SK-N-SH (cell line): ENCODE results near the gene TMEM218. TPM values are rescaled to one million over a fixed set of nuclear protein-coding genes. Genes with fewer than 3 reads are reported as not detected.
A peak's percentile ranks its signal among the peaks of the same experiment; 100 is the strongest.

Experiments used
- CTCF ChIA-PET: fragments of 300-600, 350-600 bp; formaldehyde crosslinking; extraction: SDS; loops from one replicate; lab custom pipeline; 2021; lab: Yijun Ruan, JAX
- POLR2A ChIA-PET: fragments of 350-600 bp; sonication (Branson Sonifier 250); formaldehyde crosslinking; extraction: SDS; loops from one replicate; lab custom pipeline; 2020; ENCODE audit warnings: antibody characterized with exemption, inconsistent platforms; lab: Yijun Ruan, JAX
- DNase-seq: peaks from one replicate; pipeline ENCODE4 v3.0.0; 2012
- H2AFZ ChIP-seq: fragments of 200-600 bp; sonication (generic); 2 replicates; pipeline ENCODE4 v1.8.1; 2016; ENCODE audit warnings: antibody characterized with exemption, mild to moderate bottlenecking, low read depth
- H3F3A ChIP-seq: fragments of 200-600 bp; sonication (generic); replicated peaks from 2 replicates; pipeline ENCODE3; 2016; ENCODE audit warnings: antibody characterized with exemption, mild to moderate bottlenecking; ENCODE audit not compliant: insufficient read depth
- H3K27ac ChIP-seq, 2 experiments: fragments of 200-500 bp in 1 of 2; fragments of 200-600 bp in 1 of 2; sonication (Bioruptor generic) in 1 of 2; sonication (generic), shearing (Covaris generic) in 1 of 2; 2 replicates each; pipeline versions ENCODE4 v1.5.1 to v1.6.1; 2014 to 2016; ENCODE audit warnings: low read depth in 2 of 2, inconsistent platforms in 1 of 2, low read length in 1 of 2, mild to moderate bottlenecking in 1 of 2, mixed read lengths in 1 of 2
- H3K27me3 ChIP-seq: fragments of 200-600 bp; sonication (generic), shearing (Covaris generic); 2 replicates; pipeline ENCODE4 v1.6.1; 2016; ENCODE audit warnings: mixed run types; ENCODE audit not compliant: insufficient read depth
- H3K36me3 ChIP-seq, 2 experiments: fragments of 200-500 bp in 1 of 2; fragments of 200-600 bp in 1 of 2; sonication (Bioruptor generic) in 1 of 2; sonication (generic) in 1 of 2; replicated peaks in 1 of 2; 2 replicates each; pipeline versions ENCODE3 to v1.5.1; 2014 to 2016; ENCODE audit warnings: low read length in 1 of 2, mild to moderate bottlenecking in 1 of 2; ENCODE audit not compliant: insufficient read depth in 2 of 2, control insufficient read depth in 1 of 2
- H3K4me1 ChIP-seq, 2 experiments: fragments of 200-500 bp in 1 of 2; fragments of 200-600 bp in 1 of 2; sonication (Bioruptor generic) in 1 of 2; sonication (generic), shearing (Covaris generic) in 1 of 2; 2 replicates each; pipeline versions ENCODE4 v1.5.1 to v1.6.1; 2014 to 2016; ENCODE audit warnings: low read depth in 1 of 2, low read length in 1 of 2, mixed run types in 1 of 2; ENCODE audit not compliant: insufficient read depth in 2 of 2, control insufficient read depth in 1 of 2
- H3K4me2 ChIP-seq: fragments of 200-600 bp; sonication (generic), shearing (Covaris generic); 2 replicates; pipeline ENCODE4 v1.6.1; 2017; ENCODE audit warnings: mixed run types
- H3K4me3 ChIP-seq, 2 experiments: fragments of 200-500 bp in 1 of 2; fragments of 200-600 bp in 1 of 2; sonication (Bioruptor generic) in 1 of 2; sonication (generic), shearing (Covaris generic) in 1 of 2; 2 replicates each; pipeline versions ENCODE4 v1.5.1 to v1.8.1; 2014 to 2016; ENCODE audit warnings: low read depth in 2 of 2, inconsistent platforms in 1 of 2, low read length in 1 of 2, mild to moderate bottlenecking in 1 of 2, mixed read lengths in 1 of 2, moderate library complexity in 1 of 2
- H3K79me2 ChIP-seq: fragments of 200-600 bp; sonication (generic); 2 replicates; pipeline ENCODE4 v1.8.1; 2017; ENCODE audit warnings: mild to moderate bottlenecking; ENCODE audit not compliant: insufficient read depth
- H3K9ac ChIP-seq: fragments of 200-600 bp; sonication (generic); 2 replicates; pipeline ENCODE4 v1.6.1; 2017; ENCODE audit warnings: mixed run types
- H3K9me2 ChIP-seq: fragments of 200-600 bp; sonication (generic); 2 replicates; pipeline ENCODE4 v1.6.1; 2017; ENCODE audit warnings: mixed run types
- H3K9me3 ChIP-seq: fragments of 200-600 bp; sonication (generic); 2 replicates; pipeline ENCODE4 v1.6.1; 2017; ENCODE audit warnings: mixed run types, mild to moderate bottlenecking, moderate library complexity
- H4K20me1 ChIP-seq: fragments of 200-600 bp; sonication (generic); 2 replicates; pipeline ENCODE4 v1.6.1; 2017; ENCODE audit warnings: mild to moderate bottlenecking, mixed run types; ENCODE audit not compliant: insufficient read depth
- ELF1 ChIP-seq: IDR thresholded peaks from 2 replicates; pipeline ENCODE4 v1.4.0; 2012
- EZH2phosphoT487 ChIP-seq: fragments of 200-600 bp; sonication (generic); IDR thresholded peaks from 2 replicates; pipeline ENCODE4 v1.6.1; 2017; ENCODE audit warnings: low read depth, mixed run types, mild to moderate bottlenecking, antibody characterized with exemption, moderate library complexity, borderline replicate concordance
- FOXM1 ChIP-seq: IDR thresholded peaks from 2 replicates; pipeline ENCODE4 v1.4.0; 2012; ENCODE audit warnings: low read depth, mild to moderate bottlenecking
- GATA2 ChIP-seq: sonication (generic); formaldehyde crosslinking; IDR thresholded peaks from 2 replicates; pipeline ENCODE4 v1.5.0; 2020; ENCODE audit warnings: mild to moderate bottlenecking, missing genetic modification reagents
- JUND ChIP-seq: IDR thresholded peaks from 2 replicates; pipeline ENCODE4 v1.4.0; 2012
- NRF1 ChIP-seq: IDR thresholded peaks from 2 replicates; pipeline ENCODE4 v1.6.1; 2012; ENCODE audit warnings: low read depth, mild to moderate bottlenecking, low read length
- POLR2AphosphoS5 ChIP-seq: IDR thresholded peaks from 2 replicates; pipeline ENCODE4 v1.6.1; 2012; ENCODE audit warnings: low read depth, low read length
- RAD21 ChIP-seq: IDR thresholded peaks from 2 replicates; pipeline ENCODE4 v1.6.1; 2012; ENCODE audit warnings: mild to moderate bottlenecking, low read length
- RCOR1 ChIP-seq: fragments of 150-350 bp; IDR thresholded peaks from 2 replicates; pipeline ENCODE4 v1.6.1; 2017; ENCODE audit warnings: antibody characterized with exemption, low read length
- RXRA ChIP-seq: IDR thresholded peaks from 2 replicates; pipeline ENCODE4 v1.4.0; 2012; ENCODE audit warnings: low read depth, mild to moderate bottlenecking, borderline replicate concordance
- SIN3A ChIP-seq: IDR thresholded peaks from 2 replicates; pipeline ENCODE4 v1.6.1; 2012; ENCODE audit warnings: low read depth, mild to moderate bottlenecking, low read length, moderate library complexity, borderline replicate concordance
- SMC3 ChIP-seq: IDR thresholded peaks from 2 replicates; pipeline ENCODE4 v1.6.1; 2012; ENCODE audit warnings: low read depth, low read length, improper control_type of control experiment
- TAF1 ChIP-seq: IDR thresholded peaks from 2 replicates; pipeline ENCODE4 v1.6.1; 2012; ENCODE audit warnings: low read depth, mild to moderate bottlenecking, low read length, moderate library complexity, borderline replicate concordance
- YY1 ChIP-seq: IDR thresholded peaks from 2 replicates; pipeline ENCODE4 v1.4.0; 2012; ENCODE audit warnings: low read depth, mild to moderate bottlenecking
- WGBS: methylation state at CpG from one replicate; pipeline ENCODE4 v1.1.6; 2017; ENCODE audit warnings: low lambda C conversion rate; 5-methylcytosine and 5-hydroxymethylcytosine counted together
- polyA plus RNA-seq, 3 experiments: library from polyadenylated mRNA; depleted of rRNA; stranded (reverse); fragments of >200 nt; gene quantifications; 2 replicates each; pipeline ENCODE4 v1.2.3, GENCODE V29; 2012
- TF ChIP-seq, protein P1 (sequence below): fragments of 200-600 bp; sonication (generic); IDR thresholded peaks from 2 replicates; pipeline ENCODE4 v1.6.1; 2017; ENCODE audit warnings: antibody characterized with exemption, mild to moderate bottlenecking, moderate library complexity
- TF ChIP-seq, protein P2 (sequence below): IDR thresholded peaks from 2 replicates; pipeline ENCODE4; 2012
- TF ChIP-seq, protein P3 (sequence below): fragments of 150-350 bp; IDR thresholded peaks from 2 replicates; pipeline ENCODE4 v1.6.1; 2017; ENCODE audit warnings: antibody characterized with exemption, low read length, low read depth, borderline replicate concordance
- TF ChIP-seq, protein P4 (sequence below): IDR thresholded peaks from 2 replicates; pipeline ENCODE4 v1.4.0; 2012; ENCODE audit warnings: low read depth, borderline replicate concordance

The TMEM218 gene
- polyA plus RNA-seq, 1 of the 3 experiments (the other 2 are of a cell fraction), result 36.2 TPM

DNA sequence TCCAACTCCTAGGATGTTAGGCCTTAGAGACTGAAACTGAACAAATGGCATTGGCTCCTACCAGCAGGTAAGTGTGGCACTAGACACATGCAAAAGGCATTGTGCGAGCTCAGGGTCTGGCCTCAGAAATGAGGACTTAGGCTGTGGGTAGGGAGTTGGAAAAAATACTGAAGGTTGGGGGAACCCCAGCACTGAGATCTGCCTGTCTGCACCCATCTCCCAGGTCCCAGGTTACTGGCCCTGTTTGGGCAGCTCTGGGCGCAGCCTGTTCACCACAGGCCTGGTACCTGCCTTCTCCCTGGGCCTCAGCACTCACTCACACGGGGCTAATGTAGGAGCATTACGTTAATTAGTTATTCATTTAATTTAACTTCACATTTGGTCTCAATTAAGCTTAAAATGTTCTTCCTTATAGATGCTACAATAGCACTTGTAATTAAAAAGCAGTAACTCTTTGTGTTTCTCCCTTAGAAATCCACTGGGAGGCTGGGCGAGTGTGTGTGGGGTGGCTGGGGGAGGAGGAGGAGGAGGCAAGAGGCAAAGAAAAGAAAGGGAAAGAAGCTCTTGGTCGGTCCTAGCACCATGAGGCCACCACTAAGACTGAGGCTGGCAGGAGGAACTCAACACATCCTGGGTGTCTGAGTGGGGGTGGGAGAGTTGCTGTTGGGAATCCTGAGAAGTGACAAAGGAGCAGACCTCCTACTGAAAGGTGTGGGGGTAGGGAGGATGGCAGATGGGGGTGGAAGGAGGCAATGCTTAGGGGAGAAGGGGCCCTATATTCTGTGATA lies 19.4 kb downstream of the TMEM218 start:
- peaks cover 4% of the 10 kb centered on the region in 2 experiments; a peak in 2 of 4 replicates for H3K4me1 ChIP-seq
- H3K79me2 ChIP-seq, result no peaks in the 10 kb centered on the region
- peak overlapping the region; percentile 61 for H2AFZ ChIP-seq
- POLR2A ChIA-PET, result interaction anchor here (0.6 to 2.4 kb wide), 4 partner anchors 49 to 528 kb away, joined by 3 to 6 read pairs (median 4); no protein-coding TSS in a partner anchor
- peaks cover 12 to 24% of the 10 kb centered on the region in 2 experiments for H3K36me3 ChIP-seq
- H3K27me3 ChIP-seq, result no peaks in the 10 kb centered on the region
- no peaks in the 10 kb centered on the region for H4K20me1 ChIP-seq
- no peak overlapping the region for H3K4me3 ChIP-seq
- H3F3A ChIP-seq, result peaks cover 2% of the 10 kb centered on the region
- 86% methylated on average over 6 of the region's 6 CpGs for WGBS
- CTCF ChIA-PET, result interaction anchor here (0.6 to 13.2 kb wide), 56 partner anchors 8 to 475 kb away, joined by 3 to 147 read pairs (median 6); partner anchors contain the start of gene TMEM218
- peak overlapping the region in 1 of 2 experiments; percentile 17; a peak in 1 of 4 replicates for H3K27ac ChIP-seq
- no peaks in the 10 kb centered on the region for H3K9me3 ChIP-seq
- no peak overlapping the region for H3K4me2 ChIP-seq
- no peaks in the 10 kb centered on the region for H3K9me2 ChIP-seq
- TF ChIP-seq GATA2 (CRISPR knock-in tag), result no peak
- no peak for TF ChIP-seq JUND
- no peak for TF ChIP-seq ELF1
- TF ChIP-seq SIN3A, result no peak
- TF ChIP-seq, protein P1, sequence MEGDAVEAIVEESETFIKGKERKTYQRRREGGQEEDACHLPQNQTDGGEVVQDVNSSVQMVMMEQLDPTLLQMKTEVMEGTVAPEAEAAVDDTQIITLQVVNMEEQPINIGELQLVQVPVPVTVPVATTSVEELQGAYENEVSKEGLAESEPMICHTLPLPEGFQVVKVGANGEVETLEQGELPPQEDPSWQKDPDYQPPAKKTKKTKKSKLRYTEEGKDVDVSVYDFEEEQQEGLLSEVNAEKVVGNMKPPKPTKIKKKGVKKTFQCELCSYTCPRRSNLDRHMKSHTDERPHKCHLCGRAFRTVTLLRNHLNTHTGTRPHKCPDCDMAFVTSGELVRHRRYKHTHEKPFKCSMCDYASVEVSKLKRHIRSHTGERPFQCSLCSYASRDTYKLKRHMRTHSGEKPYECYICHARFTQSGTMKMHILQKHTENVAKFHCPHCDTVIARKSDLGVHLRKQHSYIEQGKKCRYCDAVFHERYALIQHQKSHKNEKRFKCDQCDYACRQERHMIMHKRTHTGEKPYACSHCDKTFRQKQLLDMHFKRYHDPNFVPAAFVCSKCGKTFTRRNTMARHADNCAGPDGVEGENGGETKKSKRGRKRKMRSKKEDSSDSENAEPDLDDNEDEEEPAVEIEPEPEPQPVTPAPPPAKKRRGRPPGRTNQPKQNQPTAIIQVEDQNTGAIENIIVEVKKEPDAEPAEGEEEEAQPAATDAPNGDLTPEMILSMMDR, result no peak
- TF ChIP-seq YY1, result no peak
- TF ChIP-seq TAF1, result no peak
- TF ChIP-seq, protein P2, sequence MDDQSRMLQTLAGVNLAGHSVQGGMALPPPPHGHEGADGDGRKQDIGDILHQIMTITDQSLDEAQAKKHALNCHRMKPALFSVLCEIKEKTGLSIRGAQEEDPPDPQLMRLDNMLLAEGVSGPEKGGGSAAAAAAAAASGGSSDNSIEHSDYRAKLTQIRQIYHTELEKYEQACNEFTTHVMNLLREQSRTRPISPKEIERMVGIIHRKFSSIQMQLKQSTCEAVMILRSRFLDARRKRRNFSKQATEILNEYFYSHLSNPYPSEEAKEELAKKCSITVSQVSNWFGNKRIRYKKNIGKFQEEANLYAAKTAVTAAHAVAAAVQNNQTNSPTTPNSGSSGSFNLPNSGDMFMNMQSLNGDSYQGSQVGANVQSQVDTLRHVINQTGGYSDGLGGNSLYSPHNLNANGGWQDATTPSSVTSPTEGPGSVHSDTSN, result no peak
- TF ChIP-seq, protein P3, sequence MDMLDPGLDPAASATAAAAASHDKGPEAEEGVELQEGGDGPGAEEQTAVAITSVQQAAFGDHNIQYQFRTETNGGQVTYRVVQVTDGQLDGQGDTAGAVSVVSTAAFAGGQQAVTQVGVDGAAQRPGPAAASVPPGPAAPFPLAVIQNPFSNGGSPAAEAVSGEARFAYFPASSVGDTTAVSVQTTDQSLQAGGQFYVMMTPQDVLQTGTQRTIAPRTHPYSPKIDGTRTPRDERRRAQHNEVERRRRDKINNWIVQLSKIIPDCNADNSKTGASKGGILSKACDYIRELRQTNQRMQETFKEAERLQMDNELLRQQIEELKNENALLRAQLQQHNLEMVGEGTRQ, result no peak
- no peak for TF ChIP-seq RCOR1
- no peak for TF ChIP-seq RAD21
- TF ChIP-seq SMC3, result no peak
- TF ChIP-seq FOXM1, result no peak
- no peak for TF ChIP-seq EZH2phosphoT487
- TF ChIP-seq RXRA, result no peak
- TF ChIP-seq NRF1, result no peak
- TF ChIP-seq, protein P4, sequence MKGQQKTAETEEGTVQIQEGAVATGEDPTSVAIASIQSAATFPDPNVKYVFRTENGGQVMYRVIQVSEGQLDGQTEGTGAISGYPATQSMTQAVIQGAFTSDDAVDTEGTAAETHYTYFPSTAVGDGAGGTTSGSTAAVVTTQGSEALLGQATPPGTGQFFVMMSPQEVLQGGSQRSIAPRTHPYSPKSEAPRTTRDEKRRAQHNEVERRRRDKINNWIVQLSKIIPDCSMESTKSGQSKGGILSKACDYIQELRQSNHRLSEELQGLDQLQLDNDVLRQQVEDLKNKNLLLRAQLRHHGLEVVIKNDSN, result no peak
- no peak for TF ChIP-seq POLR2AphosphoS5
- TF ChIP-seq, all 33 proteins: peak for 0
- DNase-seq, result no peak
- no peak overlapping the region for H3K9ac ChIP-seq
